Measurements from ENCODE around the gene ONECUT2.

ONECUT2 gene

DNA sequence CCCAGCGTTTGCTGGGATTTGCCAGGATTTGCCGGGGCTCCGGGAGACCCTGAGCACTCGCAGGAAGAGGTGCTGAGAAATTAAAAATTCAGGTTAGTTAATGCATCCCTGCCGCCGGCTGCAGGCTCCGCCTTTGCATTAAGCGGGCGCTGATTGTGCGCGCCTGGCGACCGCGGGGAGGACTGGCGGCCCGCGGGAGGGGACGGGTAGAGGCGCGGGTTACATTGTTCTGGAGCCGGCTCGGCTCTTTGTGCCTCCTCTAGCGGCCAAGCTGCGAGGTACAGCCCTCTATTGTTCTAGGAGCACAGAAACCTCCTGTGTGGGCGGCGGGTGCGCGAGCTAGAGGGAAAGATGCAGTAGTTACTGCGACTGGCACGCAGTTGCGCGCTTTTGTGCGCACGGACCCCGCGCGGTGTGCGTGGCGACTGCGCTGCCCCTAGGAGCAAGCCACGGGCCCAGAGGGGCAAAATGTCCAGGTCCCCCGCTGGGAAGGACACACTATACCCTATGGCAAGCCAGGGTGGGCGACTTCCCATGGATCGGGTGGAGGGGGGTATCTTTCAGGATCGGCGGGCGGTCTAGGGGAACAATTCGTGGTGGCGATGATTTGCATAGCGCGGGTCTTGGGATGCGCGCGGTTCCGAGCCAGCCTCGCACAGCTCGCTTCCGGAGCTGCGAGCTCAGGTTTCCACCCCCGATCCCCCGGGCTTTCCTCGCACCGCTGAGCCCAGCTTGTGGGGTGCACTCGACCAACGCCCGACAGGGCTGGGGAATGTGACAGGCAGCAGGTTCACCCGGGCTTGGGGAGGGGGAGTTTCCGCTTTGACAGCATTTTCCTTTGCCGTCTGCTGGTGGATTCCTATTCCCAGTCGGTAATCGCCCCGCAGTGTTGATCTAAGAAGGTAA, 2.8 kb downstream of the ONECUT2 start:
- H2AFZ ChIP-seq (ENCODE audit: low read length) = no peak overlapping the region
- H4K20me1 ChIP-seq (ENCODE audit: insufficient read depth, low read length, poor library complexity, severe bottlenecking) = no peaks in the 10 kb centered on the region
- TF ChIP-seq, protein P1, sequence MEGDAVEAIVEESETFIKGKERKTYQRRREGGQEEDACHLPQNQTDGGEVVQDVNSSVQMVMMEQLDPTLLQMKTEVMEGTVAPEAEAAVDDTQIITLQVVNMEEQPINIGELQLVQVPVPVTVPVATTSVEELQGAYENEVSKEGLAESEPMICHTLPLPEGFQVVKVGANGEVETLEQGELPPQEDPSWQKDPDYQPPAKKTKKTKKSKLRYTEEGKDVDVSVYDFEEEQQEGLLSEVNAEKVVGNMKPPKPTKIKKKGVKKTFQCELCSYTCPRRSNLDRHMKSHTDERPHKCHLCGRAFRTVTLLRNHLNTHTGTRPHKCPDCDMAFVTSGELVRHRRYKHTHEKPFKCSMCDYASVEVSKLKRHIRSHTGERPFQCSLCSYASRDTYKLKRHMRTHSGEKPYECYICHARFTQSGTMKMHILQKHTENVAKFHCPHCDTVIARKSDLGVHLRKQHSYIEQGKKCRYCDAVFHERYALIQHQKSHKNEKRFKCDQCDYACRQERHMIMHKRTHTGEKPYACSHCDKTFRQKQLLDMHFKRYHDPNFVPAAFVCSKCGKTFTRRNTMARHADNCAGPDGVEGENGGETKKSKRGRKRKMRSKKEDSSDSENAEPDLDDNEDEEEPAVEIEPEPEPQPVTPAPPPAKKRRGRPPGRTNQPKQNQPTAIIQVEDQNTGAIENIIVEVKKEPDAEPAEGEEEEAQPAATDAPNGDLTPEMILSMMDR (conservative IDR thresholded peaks at IDR 0.05; ENCODE audit: low read length) = no peak
- TF ChIP-seq EZH2phosphoT487 (IDR thresholded peaks at IDR 0.05; ENCODE audit: borderline replicate concordance) = no peak
- H3K9me3 ChIP-seq (ENCODE audit: insufficient read depth, low read depth, low read length) = no peaks in the 10 kb centered on the region
- H3F3A ChIP-seq (ENCODE audit: low read depth) = no peaks in the 10 kb centered on the region
- H3K27me3 ChIP-seq (ENCODE audit: insufficient read depth, low read length, poor library complexity, severe bottlenecking) = no peaks in the 10 kb centered on the region
- H3K79me2 ChIP-seq (ENCODE audit: insufficient read depth, low read length) = no peaks in the 10 kb centered on the region
- no peak overlapping the region for H3K4me2 ChIP-seq (ENCODE audit: low read depth, low read length, poor library complexity, severe bottlenecking)
- H3K4me1 ChIP-seq (ENCODE audit: insufficient read depth, low read length, poor library complexity, severe bottlenecking) = no peaks in the 10 kb centered on the region
- no peaks in the 10 kb centered on the region for H3K9me2 ChIP-seq (replicated peaks; ENCODE audit: low read depth, low read length)
- no peak overlapping the region for H3K9ac ChIP-seq (ENCODE audit: low read depth, low read length, poor library complexity, severe bottlenecking)
- no peak overlapping the region for H3K4me3 ChIP-seq (ENCODE audit: low read length, poor library complexity, severe bottlenecking)
- H3K36me3 ChIP-seq (ENCODE audit: insufficient read depth, low read length) = no peaks in the 10 kb centered on the region

GRCh38 chr18:57438743-57439608, 3.8 kb downstream of the ONECUT2 start:
- Histone ChIP-seq H2AFZ (ENCODE audit: low read length) (no peak overlapping the region), H4K20me1 (ENCODE audit: insufficient read depth, low read length, poor library complexity, severe bottlenecking) (no peaks in the 10 kb centered on the region), H3K27me3 (ENCODE audit: insufficient read depth, low read length, poor library complexity, severe bottlenecking) (no peaks in the 10 kb centered on the region), H3K9me3 (ENCODE audit: insufficient read depth, low read depth, low read length) (no peaks in the 10 kb centered on the region), H3F3A (ENCODE audit: low read depth) (no peaks in the 10 kb centered on the region), H3K36me3 (ENCODE audit: insufficient read depth, low read length) (no peaks in the 10 kb centered on the region), H3K4me3 (ENCODE audit: low read length, poor library complexity, severe bottlenecking) (no peak overlapping the region), H3K4me1 (ENCODE audit: insufficient read depth, low read length, poor library complexity, severe bottlenecking) (no peaks in the 10 kb centered on the region), H3K9ac (ENCODE audit: low read depth, low read length, poor library complexity, severe bottlenecking) (no peak overlapping the region), H3K79me2 (ENCODE audit: insufficient read depth, low read length) (no peaks in the 10 kb centered on the region), H3K9me2 (replicated peaks; ENCODE audit: low read depth, low read length) (no peaks in the 10 kb centered on the region), H3K4me2 (ENCODE audit: low read depth, low read length, poor library complexity, severe bottlenecking) (no peak overlapping the region)
- no peak for TF ChIP-seq EZH2phosphoT487 (IDR thresholded peaks at IDR 0.05; ENCODE audit: borderline replicate concordance)
- TF ChIP-seq, protein P1 (conservative IDR thresholded peaks at IDR 0.05; ENCODE audit: low read length) = 0 out of 2 replicates have a peak, but pooled peaks have one; percentile 30

DNA sequence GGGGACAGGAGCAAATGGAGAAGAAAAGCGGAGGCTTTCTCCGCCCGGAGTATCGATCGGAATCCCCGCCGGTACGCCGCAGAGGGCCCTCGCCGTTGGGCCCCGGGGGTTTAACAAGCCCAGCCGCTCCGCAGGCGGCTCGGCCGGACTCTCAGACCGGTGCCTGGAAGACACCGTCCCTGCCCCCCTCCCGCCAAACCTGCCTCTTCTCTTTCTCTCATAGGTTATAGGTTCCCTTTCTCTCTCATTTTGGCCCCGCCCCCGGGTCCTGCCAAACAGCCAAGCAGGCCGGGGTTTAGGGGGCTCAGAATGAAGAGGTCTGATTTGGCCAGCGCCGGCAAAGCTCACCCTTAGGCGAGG, 4.4 kb downstream of the ONECUT2 start:
- no peak overlapping the region for H3K4me3 ChIP-seq (ENCODE audit: low read length, poor library complexity, severe bottlenecking)
- H3K27me3 ChIP-seq (ENCODE audit: insufficient read depth, low read length, poor library complexity, severe bottlenecking) = no peaks in the 10 kb centered on the region
- H2AFZ ChIP-seq (ENCODE audit: low read length) = no peak overlapping the region
- H4K20me1 ChIP-seq (ENCODE audit: insufficient read depth, low read length, poor library complexity, severe bottlenecking) = no peaks in the 10 kb centered on the region
- no peaks in the 10 kb centered on the region for H3K79me2 ChIP-seq (ENCODE audit: insufficient read depth, low read length)
- H3F3A ChIP-seq (ENCODE audit: low read depth) = no peaks in the 10 kb centered on the region
- no peaks in the 10 kb centered on the region for H3K9me2 ChIP-seq (replicated peaks; ENCODE audit: low read depth, low read length)
- TF ChIP-seq, protein P1 (conservative IDR thresholded peaks at IDR 0.05; ENCODE audit: low read length) = no peak
- TF ChIP-seq EZH2phosphoT487 (IDR thresholded peaks at IDR 0.05; ENCODE audit: borderline replicate concordance) = no peak
- H3K9me3 ChIP-seq (ENCODE audit: insufficient read depth, low read depth, low read length) = no peaks in the 10 kb centered on the region
- H3K9ac ChIP-seq (ENCODE audit: low read depth, low read length, poor library complexity, severe bottlenecking) = no peak overlapping the region
- H3K36me3 ChIP-seq (ENCODE audit: insufficient read depth, low read length) = no peaks in the 10 kb centered on the region
- no peak overlapping the region for H3K4me2 ChIP-seq (ENCODE audit: low read depth, low read length, poor library complexity, severe bottlenecking)
- H3K4me1 ChIP-seq (ENCODE audit: insufficient read depth, low read length, poor library complexity, severe bottlenecking) = no peaks in the 10 kb centered on the region
